ENCODE data around the gene LEPR.

- TF ChIP-seq EZH2phosphoT487 (IDR thresholded peaks at IDR 0.05; ENCODE audit: low read length): no peak
- TF ChIP-seq CTCF (IDR thresholded peaks at IDR 0.05; ENCODE audit: low read length): peak; percentile 55
These were observed 38.9 kb downstream of the LEPR start for GRCh38 chr1:65459397-65459768.
